ENCODE measurements around the gene LPIN1. TPM values are rescaled to one million over a fixed set of nuclear protein-coding genes. Genes with fewer than 3 reads are reported as not detected.
"Not testable (repeated sequence)": the region's sequence is repeated elsewhere in the genome, so short reads cannot be mapped to it uniquely, and the experiment has no call there.

LPIN1 gene
- total RNA-seq, 1 donor from 2014 or later, result 28.1 TPM

GRCh38 chr2:11805024-11805423 is 58.6 kb downstream of the LPIN1 start:
- DNase-seq (ENCODE audit: low spot score in 2 of 2) (no peak), FAIRE-seq (no peak)

DNA sequence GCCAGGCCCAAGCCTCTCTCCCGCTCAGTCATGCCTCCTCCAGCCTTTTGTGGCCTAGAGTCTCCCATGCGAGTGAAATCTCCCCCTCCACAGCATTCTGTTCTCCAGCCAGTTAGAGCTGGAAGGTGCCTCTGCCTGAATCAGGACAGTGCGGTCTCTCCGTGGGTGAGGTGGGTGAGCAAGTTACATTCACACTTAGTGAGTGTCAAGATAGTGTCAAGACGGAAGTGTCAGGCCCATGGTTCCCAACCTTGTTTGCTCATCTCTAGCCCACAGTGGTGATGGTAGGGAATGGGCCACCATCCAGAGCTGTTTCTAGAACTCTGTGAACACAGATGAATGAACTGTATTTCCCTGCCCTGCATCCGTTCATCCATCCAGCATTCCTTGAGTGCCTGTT is 59.5 kb downstream of the LPIN1 start:
- no peak for DNase-seq (ENCODE audit: low spot score in 2 of 2)
- FAIRE-seq, result no peak

DNA sequence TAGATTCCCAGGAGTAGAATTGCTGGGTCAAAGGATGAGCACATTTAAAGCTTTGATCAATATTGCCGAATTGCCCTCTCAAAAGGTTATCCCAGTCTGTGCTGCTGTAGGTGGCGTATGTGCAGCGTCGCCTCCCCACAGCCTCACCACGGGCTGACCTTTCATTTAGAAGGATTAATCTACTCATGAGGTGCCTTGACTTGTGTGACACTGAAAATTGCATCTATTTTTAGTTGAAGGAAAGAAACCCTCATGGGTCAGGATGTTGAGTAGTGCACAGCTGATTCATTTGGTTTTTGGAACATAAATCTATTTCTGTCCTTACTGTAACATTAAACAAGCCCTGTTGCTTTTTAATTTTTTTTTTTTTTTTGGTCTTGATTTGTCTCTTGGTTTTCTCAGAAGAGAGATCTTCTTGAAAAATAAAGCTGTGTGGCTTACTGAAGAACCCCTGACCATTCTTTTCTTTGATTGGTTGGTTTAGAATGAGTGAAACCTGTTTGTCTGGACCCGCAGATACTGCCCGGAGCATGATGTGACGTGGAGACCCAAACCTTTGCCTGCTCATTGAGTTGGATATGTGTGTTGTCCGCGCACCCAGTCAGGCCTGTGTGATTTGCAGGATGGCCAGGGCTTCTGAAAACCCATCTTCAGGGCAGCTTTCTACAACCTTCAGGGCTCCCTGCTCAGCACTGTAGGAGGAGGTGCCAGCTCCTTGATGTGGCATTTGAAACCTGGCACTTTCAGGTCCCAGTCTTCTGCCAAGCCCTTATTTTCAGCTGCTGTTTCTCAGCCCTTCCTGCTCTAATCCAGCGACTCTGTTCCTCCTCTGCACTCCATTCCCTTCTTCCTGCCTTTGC is 61.0 kb downstream of the LPIN1 start:
- FAIRE-seq, result no peak

GRCh38 chr2:11808016-11808400 is 61.6 kb downstream of the LPIN1 start:
- FAIRE-seq, result no peak

More for the DNA sequence above, 61.0 kb downstream of the LPIN1 start:
- no peak for DNase-seq (ENCODE audit: low spot score in 2 of 2)

GRCh38 chr2:11809586-11810236 is 63.3 kb downstream of the LPIN1 start:
- DNase-seq (ENCODE audit: low spot score in 2 of 2) (no peak), FAIRE-seq (no peak)

More at GRCh38 chr2:11808016-11808400, 61.6 kb downstream of the LPIN1 start:
- no peak for DNase-seq (ENCODE audit: low spot score in 2 of 2)

DNA sequence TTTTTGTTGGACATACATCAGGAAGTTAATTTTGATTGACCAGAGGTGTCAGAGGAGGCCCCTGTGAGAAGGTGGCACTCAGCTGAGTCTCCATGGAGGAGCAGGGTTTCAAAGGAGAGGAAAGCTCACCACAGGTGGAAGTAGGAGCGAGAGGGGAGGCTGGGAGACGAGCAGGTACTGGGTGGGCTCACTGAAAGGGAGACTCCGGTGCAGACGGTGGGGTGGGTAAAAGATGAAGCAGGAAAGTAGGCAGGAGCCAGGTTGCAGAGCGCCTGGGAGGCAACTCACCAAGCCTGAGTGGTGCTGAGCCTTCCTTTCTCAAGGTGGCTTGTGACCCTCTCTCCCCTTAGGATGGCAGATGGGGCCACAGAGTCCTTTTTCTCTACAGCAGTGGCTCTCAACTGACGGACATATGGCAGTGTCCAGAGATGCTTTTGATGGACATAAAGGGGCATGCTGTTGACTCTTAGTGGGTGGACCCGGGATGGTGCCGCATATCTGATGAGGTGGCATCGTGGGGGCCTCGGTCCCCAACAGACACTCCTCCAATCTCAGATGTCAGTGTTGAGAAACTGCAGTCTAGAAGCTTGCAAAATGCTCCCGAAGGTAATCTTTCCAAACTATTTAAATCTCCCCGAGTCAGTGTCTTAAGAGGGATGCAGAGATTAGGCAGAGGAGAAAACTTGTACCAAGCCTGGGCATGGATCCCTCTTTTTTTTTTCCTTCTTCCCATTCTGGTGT is 64.0 kb downstream of the LPIN1 start:
- no peak for DNase-seq (ENCODE audit: low spot score in 2 of 2)
- no peak for FAIRE-seq

GRCh38 chr2:11811036-11811654 is 64.7 kb downstream of the LPIN1 start:
- FAIRE-seq (no peak), DNase-seq (ENCODE audit: low spot score in 2 of 2) (no peak)

DNA sequence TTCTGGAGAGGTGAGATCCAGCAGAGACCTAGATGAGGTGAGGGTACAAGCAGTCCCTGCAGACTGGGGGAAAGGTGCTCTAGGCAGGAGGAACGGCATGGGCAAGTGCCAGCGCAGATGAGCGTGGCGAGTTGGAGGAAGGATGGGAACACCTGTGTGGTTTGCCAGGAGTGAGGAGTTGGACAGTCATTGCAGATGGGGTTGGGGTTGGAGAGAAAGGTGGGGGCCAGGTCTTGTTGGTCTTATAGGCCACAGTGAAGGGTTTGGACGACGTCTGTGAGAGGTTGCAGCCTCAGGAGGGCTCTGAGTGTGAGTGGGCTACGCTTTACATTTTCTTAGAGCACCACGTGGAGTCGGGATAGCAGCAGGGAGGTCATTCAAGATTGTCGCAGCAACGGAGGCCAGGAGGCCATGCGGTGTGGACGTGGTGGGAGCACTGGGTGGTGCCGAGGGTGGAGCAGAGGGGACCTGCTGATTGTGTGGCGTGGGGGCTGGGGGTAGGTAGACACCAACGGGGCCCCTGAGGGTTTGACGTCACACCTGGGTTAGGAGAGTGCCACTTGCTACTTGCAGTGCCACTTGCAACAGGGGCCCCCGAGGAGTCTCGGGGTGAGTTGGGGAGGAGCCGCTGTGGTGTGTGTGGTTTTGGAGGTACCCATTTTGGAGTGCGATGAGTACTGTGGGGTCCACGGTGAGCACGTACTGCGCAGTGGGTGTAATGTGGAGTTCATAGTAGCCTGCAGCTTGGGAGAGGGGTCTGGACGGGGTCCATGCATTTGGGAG is 66.2 kb downstream of the LPIN1 start:
- FAIRE-seq, result no peak

GRCh38 chr2:11813345-11813744 is 66.9 kb downstream of the LPIN1 start:
- not testable (repeated sequence) for FAIRE-seq; DNase-seq (ENCODE audit: low spot score in 2 of 2)

More for the DNA sequence above, 66.2 kb downstream of the LPIN1 start:
- DNase-seq (ENCODE audit: low spot score in 2 of 2), result no peak

DNA sequence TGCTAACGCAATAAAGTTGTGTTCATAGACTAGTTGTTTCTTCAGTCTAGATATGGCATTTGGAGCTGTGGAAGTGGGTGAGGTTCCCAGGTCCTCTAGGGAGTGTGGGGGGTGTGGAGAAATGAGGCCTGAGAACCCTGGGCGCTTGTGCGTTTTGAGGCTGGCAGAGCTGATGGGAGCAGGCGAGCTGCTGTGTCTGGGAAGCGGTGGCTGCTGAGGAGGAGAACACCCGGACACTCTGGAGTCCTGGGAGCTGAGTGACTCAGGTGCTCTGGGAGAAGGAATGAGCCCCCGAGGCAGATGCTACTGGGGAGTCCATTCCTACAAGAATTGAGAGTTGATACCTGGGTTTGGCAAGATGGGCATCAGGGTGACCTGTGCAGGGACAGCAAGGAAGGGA is 67.5 kb downstream of the LPIN1 start:
- FAIRE-seq (no peak), DNase-seq (ENCODE audit: low spot score in 2 of 2) (no peak)

DNA sequence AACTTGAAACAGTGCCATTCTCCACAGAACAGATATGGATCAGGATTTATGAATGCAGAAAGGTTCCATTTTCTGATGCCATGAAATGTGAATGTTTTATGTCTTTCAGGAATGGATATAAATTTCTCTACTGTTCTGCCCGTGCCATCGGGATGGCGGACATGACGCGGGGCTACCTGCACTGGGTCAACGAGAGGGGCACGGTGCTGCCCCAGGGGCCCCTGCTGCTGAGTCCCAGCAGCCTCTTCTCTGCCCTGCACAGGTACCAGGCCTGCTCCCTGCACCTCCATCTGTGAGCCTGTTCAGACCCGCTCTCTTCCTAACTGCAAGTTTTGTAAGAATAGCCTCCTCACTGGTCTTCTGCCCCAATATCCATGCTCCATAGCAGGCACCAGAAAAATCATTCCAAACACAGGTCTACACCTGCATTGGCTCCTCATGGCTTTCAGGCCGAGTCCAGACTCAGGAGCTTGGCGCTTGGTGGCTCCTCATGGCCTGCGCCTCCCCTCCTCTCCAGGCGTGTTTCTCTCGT is 68.6 kb downstream of the LPIN1 start:
- FAIRE-seq, result no peak
- DNase-seq (ENCODE audit: low spot score in 2 of 2), result no peak

DNA sequence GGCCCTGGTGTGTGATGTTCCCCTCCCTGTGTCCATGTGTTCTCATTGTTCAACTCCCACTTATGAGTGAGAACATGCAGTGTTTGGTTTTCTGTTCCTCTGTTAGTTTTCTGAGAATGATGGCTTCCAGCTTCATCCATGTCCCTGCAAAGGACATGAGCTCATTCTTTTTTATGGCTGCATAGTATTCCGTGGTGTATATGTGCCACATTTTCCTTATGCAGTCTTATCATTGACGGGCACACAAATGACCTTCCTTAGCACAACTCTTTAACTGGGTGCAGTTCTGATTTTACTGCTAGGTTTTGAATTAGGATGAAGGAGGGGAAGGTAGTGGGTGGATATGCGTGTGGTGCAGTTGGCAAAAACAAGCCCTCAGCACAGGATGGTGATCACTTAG is 70.5 kb downstream of the LPIN1 start:
- DNase-seq (ENCODE audit: low spot score in 2 of 2); FAIRE-seq: not testable (repeated sequence)

GRCh38 chr2:11819235-11819729 is 72.8 kb downstream of the LPIN1 start:
- no peak for DNase-seq (ENCODE audit: low spot score in 2 of 2)
- no peak for FAIRE-seq

DNA sequence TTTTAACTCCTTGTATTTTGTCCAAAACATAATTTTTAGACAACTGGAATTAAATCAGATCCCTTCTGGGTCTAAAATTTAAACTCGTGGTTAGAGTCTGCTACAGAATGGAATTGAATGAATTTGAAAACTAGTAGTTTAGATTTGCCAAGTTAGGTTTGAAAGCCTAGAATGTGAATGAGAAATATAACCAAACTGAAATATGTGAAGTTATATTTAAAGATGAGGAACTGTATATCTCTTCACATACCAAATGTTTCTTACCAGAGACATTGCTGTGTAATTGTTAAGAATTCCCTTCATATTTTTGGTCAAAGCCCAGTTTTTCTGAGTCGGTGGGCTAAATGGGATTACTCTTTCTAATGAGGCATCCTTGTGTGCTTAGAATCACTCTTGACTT is 74.2 kb downstream of the LPIN1 start:
- no peak for DNase-seq (ENCODE audit: low spot score in 2 of 2)

DNA sequence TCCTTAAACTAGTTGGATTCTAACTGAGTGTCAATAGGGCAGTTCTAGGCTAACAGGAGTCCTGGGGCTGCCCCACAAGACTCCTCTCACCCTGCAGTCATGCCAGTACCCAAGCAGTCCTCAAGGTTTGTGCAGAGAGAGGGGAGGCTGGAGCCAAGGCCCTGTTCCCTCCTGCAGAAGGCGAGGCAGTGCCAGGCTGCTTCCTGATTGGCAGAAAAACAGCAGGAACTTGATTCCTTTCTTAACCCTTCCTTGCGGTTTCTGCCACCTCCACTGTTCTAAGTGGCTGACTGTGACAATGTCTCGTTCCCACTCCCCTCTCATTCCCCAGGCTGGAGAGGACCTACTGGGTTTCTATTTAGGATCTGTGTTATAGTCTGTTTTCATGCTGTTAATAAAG is 75.3 kb downstream of the LPIN1 start:
- DNase-seq (ENCODE audit: low spot score in 2 of 2), result no peak
- no peak for FAIRE-seq

More for the DNA sequence above, 74.2 kb downstream of the LPIN1 start:
- no peak for FAIRE-seq

- DNase-seq (ENCODE audit: low spot score in 2 of 2); FAIRE-seq: not testable (repeated sequence)
These were observed 75.9 kb downstream of the LPIN1 start for GRCh38 chr2:11822359-11822745.

- FAIRE-seq (no peak), DNase-seq (ENCODE audit: low spot score in 2 of 2) (no peak)
These were observed 76.5 kb downstream of the LPIN1 start for GRCh38 chr2:11822746-11823451.

DNA sequence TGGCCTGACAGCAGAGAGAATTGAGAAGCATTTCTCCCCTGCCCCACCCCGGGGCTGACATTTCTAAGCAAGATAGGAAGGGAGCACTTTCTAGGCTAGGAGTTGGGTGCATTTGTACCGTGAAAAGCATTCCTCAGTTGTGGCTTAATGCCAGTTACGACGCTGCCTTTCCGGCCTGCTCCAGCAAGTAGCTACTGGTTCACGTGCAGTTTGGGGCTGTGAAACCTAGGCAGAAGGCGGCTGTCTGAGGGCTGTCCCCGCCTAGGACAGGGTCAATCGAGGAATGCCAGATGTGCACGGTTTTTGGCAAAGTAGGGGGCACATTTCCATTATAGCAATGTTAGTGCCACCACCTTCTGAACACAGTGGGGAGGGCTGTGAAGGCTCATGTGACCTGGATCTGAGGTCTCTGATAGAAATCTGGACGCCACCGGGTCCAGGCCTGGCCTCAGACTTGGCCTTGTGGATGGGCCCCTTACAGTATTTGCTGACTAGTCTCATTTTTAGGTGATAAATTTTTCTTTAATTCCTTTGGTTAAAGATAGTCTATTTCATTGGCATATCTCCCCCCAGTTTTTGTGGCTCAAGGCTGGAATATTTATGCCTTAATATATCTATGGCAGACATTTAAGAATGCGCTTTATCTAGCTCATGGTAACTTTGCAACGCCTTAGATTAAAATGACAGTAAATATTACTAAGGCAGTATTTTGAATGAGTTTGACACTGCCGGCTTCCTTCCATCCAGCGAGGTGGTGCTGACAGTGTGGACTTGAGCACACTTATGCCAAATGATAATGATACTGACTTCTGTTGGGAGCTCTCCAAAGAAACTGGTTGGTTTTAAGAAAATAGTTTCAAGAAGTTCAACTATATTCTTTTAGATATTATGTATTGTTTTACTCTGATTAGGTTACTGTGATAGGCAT is 78.7 kb downstream of the LPIN1 start:
- DNase-seq (ENCODE audit: low spot score in 2 of 2) (no peak), FAIRE-seq (no peak)
